Jurkat, Clone E6-1 (cell line): Measurements from ENCODE around the gene SLC7A1.

ENCODE experiments used
- DNase-seq: peaks from one replicate; pipeline ENCODE4 v3.0.0-alpha.2; 2011; ENCODE audit warnings: low read depth, low spot score
- H3K4me3 ChIP-seq: 2 replicates; pipeline ENCODE4 v1.5.1; 2011; ENCODE audit warnings: mild to moderate bottlenecking, low read length, control low read depth, moderate library complexity

The SLC7A1 gene

GRCh38 chr13:29481603-29482002 is 113.9 kb downstream of the SLC7A1 start:
- no peak overlapping the region for H3K4me3 ChIP-seq
- no peak for DNase-seq

DNA sequence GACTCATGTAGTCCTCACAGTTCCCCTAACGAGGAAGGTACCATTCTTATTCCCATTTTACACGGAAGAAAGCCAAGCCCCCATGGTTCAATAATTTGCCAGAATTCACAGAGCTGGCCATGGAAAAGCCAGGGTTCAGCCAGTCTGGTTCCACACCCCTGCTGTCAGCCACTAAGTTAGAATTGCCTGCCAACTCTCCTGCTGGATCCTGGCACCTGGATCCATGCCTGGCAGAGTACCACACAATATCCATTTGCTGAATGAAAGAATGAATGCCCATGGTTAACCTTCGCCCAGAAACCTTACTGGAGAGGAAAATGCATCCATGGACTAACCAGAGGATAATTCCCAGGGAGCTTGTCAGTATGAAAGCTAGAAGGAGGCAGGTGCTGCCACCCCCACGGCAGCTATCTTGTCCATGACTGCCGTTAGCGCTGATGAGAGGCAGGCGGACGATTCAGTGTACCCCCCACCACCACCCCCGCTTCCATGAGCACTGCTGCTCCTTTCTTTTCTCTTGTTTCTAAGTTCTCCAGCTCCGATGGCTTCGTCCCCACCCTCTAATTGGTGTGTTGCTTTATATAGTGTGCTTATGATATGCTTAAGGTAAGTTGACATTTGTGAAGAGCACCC is 114.5 kb downstream of the SLC7A1 start:
- H3K4me3 ChIP-seq, result no peak overlapping the region
- no peak for DNase-seq

DNA sequence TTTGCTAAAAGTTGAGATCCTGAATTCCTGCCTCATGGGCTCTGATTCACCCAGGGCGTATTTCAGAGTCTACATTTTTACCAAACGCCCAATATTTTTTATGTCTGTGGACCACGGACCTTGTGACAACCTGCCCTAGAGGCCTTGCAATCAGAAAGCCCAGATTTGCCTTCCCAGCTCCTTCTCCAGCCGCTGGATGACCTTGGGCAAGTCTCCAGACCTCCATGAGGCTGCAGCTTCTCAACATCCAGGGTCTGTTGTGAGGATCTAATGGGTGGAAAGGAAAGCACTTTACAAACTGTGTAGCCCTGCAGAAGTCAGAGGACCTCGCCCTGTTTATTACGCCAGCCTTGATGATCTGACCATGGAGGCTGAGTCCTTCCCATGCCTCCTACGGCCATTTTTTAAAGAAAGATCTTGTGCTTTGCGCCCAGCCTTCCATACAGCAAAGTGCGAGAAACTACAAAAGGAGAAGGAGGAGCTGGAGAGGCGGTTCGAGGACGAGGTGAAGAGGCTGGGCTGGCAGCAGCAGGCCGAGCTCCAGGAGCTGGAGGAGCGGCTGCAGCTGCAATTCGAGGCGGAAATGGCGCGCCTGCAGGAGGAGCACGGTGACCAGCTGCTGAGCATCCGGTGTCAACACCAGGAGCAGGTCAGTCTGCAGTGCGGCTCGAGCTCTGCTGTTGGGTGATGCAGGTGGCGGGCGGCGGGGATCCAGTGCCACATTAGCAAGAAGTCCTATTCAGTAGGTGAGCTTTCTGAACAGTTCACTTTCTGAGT is 115.6 kb downstream of the SLC7A1 start:
- H3K4me3 ChIP-seq, result no peak overlapping the region
- no peak for DNase-seq

DNA sequence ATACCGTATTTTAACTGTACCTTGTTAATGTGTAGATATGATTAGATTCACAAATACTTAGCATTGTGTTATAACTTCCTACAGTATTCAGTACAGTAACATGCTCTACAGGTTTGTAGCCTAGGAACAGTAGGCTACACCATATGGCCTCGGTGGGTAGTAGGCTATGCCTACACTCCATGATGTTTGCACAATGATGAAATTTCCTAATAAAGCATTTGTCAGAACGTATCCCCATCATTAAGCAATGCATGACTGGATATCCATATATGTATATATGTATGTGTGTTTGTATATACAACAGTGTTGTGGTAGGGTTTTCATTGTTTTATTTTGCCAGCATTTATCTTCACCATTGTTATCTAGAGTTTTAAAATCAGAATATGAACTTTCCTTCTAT is 119.4 kb downstream of the SLC7A1 start:
- no peak for DNase-seq
- no peak overlapping the region for H3K4me3 ChIP-seq

- no peak for DNase-seq
- no peak overlapping the region for H3K4me3 ChIP-seq
Measured at GRCh38 chr13:29474991-29475390, 120.5 kb downstream of the SLC7A1 start.

- H3K4me3 ChIP-seq, result no peak overlapping the region
- DNase-seq, result no peak
Measured at GRCh38 chr13:29473166-29473565, 122.3 kb downstream of the SLC7A1 start.

DNA sequence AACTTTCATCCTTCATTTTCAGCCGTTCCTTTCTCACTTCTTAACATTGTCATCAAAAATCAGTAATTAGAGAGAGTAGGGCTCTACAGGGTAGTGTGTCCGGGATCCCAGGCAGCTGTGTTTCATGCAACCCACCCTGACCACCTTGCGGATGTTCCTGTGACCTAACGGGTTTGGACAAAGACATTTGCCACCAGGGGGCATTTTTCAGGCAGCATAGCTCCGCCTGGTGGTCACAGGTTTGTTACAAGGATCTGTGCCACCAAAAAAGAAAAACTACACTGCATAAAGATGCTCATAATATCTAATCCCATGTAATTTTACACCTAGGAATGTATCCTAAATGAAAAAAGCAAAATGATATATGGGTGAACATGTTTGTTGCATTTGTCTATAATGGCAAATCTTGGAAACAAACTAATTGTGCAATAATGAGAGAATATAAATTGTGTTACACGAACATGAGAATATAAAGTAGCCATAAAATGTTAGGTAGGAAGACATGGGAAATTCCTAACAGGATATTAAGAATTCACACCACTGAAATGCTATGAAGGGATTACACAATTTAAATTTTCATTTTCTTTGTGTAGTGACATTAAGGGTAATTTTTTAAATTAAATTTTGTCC is 123.0 kb downstream of the SLC7A1 start:
- H3K4me3 ChIP-seq, result no peak overlapping the region
- DNase-seq, result peak; percentile 68

DNA sequence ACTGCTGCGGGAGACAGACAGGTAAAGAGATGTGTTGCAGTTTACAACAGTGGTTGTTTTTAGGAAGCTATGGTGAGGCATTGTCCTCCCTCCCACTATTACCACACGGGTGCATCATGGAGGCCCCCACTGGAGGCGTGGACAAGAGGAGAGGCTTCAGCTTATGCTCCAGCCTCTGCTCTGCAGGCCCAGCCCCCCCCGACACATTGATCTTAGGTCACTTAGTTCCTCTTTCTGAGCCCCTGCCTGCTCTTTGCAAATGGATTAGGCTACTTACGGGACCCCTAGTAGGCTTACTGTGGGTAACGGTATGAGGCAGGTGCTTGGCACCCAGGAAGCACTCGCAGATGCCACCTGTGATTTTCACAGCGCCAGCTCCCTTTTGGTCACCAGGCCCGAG is 123.9 kb downstream of the SLC7A1 start:
- no peak for DNase-seq
- H3K4me3 ChIP-seq, result no peak overlapping the region

GRCh38 chr13:29465741-29466293 is 129.7 kb downstream of the SLC7A1 start:
- H3K4me3 ChIP-seq, result no peak overlapping the region
- DNase-seq, result no peak

DNA sequence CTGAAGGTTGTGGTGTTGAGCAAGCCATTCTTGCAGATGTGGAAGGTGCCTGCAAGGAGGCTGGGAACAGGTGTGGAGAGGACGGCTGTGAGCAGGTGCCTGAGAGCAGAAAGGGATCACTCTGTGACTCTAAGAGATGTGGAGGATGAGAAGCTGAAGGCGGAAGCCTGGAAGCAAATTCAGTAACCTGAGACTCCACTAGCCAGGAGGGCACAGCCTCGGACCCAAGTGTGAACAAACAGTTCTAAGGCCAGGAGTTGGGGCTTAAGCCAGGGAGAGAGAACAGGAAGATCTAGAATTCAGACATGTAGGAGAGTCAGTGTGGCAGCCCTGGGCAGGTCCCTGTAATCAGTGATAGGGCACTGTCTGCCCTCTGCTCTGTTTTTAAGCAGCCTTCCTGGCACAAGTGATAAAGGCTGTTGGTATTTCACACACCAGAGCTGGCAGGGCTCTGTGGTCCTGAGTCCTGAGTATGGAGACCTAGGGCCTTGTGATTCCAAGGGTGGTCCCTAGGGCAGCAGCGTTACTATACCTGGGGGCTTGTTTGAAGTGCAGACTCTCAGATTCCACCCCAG is 131.3 kb downstream of the SLC7A1 start:
- no peak for DNase-seq

DNA sequence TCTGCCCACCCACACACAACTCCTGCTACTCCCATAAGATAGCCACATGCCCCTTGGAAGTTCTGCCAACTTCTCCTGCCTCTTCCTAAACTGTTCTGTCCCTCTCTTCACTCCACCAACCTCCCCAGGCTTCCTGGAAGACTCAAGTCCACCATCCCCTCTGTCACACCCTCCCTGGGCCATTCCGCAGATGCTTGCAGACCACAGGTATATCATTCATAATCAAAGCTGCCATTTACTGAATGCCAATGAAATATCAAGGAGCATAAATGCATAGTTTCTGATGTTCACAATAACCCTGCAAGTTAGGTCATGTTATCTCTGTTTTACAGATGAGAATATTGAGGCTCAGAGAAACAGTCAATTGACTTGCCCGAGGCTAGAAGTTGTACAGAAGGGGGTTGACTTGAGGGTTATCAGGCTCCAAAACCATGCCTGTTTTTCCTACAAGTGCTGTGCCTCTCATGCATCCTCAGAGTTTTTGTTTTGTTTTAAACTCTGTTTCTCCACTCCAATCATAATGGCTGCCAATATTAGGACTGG is 135.6 kb downstream of the SLC7A1 start:
- no peak overlapping the region for H3K4me3 ChIP-seq
- no peak for DNase-seq

More for the DNA sequence above, 131.3 kb downstream of the SLC7A1 start:
- H3K4me3 ChIP-seq, result no peak overlapping the region
